GM21825 (cell line): ENCODE data around the gene CHRNA4.
"Not testable (repeated sequence)": the region's sequence is repeated elsewhere in the genome, so short reads cannot be mapped to it uniquely, and the experiment has no call there.

Experiments used
- ATAC-seq: cut with Tn5 transposase; IDR thresholded peaks from one replicate; pipeline ENCODE4 v1.9.1; 2021; ENCODE audit warnings: mild to moderate bottlenecking, moderate library complexity; ENCODE audit not compliant: unreplicated experiment

The CHRNA4 gene

GRCh38 chr20:63350597-63351325 is 10.4 kb downstream of the CHRNA4 start:
- ATAC-seq, result no peak

- no peak for ATAC-seq
These were observed 11.0 kb downstream of the CHRNA4 start for GRCh38 chr20:63350196-63350595.

DNA sequence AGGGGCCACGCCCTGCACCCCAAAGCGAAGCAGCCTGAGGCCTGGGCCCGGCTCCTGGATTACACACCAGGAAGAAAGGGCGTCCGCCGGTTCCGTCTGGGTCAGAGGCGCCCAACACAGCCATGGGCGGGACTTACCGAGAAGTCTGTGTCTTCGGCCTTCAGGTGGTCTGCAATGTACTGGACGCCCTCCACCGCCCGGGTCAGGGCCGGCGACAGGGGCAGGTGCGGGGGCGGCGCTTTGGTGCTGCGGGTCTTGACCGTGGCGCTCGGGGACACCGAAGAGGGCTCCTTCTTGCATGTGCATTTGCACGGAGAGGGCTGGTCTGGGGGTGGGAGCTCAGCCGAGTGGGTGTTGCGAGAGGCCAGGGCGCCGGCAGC is 11.6 kb downstream of the CHRNA4 start:
- no peak for ATAC-seq

- ATAC-seq, result no peak
These were observed 12.2 kb downstream of the CHRNA4 start for GRCh38 chr20:63348828-63349515.

GRCh38 chr20:63347950-63348827 is 13.0 kb downstream of the CHRNA4 start:
- no peak for ATAC-seq

- ATAC-seq, result no peak
These were observed 13.9 kb downstream of the CHRNA4 start for GRCh38 chr20:63347081-63347741.

DNA sequence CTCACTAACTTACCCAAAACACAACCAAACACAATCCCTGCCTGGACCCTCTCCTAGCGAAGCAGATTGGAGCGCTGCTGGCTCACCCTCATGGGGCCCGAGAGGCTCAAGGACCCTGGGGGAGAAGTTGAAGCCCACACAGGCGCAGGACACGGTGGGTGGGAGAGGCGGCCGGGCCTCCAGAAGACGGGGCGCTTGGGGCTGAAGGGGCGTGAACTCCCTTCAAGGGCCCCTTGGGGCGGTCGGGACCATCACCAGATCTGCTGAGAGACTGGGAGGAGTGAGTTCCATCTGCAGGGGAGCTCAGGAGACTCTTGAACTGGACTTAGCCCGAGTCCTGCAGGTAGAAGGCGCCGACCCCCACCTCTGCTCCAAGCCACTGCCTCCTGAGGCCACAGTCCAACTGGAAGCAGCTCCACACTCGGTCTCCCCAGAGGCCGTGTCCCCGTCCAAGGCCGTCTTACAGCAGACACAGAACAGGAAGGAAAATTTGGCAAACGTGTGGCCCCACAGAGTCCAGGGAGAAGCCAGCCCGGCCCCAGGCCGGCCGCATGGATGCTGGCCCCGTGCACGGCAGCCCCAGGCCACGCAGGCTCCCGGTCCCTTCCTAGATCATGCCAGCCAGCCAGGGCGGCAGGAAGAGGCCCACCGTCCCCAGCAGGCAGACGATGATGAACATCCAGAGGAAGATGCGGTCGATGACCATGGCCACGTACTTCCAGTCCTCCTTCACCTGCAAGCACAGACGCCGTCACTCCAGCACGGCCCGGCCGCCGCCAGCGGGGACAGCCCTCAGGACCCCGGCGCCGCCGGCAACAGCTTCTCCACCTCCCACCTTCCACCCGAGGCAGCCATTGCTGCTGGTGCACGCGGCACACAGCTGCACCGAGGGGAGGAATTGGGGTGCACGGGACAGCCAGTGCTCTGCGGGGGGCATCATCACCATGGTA is 14.7 kb downstream of the CHRNA4 start:
- no peak for ATAC-seq

GRCh38 chr20:63345328-63346100 is 15.6 kb downstream of the CHRNA4 start:
- ATAC-seq, result no peak

GRCh38 chr20:63344616-63345327 is 16.4 kb downstream of the CHRNA4 start:
- ATAC-seq, result no peak

DNA sequence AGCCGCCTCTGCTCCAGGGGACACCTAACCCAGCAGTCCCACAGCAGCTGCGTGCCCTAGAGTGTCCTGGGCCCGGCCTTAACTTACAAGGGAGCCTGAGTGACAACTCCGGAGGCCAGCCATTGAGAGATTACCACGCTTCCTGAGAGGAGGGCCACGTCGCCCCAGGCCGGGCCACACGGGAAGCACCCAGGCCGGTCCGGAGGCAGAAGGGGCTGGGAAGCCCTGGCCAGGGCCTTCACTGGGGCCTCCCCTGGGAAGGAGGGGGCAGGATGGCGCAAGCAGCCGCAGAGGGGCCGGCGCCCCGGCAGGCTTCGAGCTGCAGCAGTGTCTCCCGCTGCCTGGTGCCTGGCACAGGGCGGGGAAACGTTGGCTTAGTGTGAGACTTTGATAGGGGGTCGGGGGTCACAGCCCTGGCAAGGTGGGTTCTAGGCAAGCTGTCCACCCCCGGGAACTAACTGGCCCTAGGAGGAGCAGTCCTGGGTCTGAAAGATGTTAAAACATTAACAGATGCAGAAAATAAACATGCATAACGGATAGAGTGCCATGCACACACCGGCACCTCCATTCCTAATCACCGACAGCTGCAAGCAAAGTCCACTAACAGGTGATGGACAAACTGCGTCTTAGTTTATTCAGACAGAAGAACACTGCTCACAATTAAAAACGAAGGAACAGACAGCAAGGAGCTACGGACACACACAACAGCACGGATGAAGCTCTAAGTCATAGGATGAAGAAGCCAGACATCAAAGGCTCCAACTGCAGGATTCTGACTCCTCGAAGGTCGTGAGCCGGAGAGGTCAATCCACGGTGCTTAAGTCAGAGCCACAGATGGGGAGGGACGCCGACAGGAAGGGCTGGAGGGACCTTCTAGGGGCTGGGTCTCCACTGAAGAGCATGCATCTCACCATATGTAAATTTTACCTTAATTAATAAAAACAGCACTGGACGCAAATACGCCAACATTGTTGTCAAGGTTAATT is 17.4 kb downstream of the CHRNA4 start:
- ATAC-seq, result no peak

- ATAC-seq, result no peak
These were observed 18.3 kb downstream of the CHRNA4 start for GRCh38 chr20:63342561-63343459.

GRCh38 chr20:63340158-63340688 is 20.9 kb downstream of the CHRNA4 start:
- ATAC-seq, result not testable (repeated sequence)

- not testable (repeated sequence) for ATAC-seq
These were observed 21.7 kb downstream of the CHRNA4 start for GRCh38 chr20:63339154-63340094.

DNA sequence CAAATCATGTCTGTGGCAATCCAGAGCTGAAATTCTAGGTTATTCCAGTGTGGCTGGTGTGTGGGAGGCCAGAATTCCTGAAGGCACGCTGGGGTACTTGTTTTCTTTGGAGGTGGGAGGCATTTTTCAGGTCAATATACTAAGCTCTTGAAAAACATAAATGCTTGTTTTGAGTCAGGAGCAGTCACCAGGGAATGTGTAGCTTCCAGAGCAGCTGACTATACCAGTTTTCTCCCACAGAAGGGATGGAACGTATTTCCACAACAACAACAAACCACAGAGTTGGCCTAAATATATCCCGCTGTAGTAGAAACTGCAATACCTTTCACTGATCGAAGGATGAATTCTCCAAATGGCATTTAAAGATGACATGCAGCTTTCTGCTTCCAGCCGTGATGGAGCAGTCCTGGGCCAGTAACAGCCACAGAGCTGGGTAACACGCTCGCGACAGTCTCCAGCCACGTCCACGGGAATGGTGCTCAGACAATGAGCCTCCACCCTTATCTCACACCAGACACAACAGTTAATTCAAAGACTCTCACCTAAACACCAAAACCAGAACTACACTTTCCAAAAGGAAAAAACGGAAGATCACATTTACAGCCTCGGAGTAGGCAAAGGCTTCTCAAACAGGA is 23.2 kb downstream of the CHRNA4 start:
- no peak for ATAC-seq
